Measurements from ENCODE around the gene OR6A2.

Gene OR6A2

DNA sequence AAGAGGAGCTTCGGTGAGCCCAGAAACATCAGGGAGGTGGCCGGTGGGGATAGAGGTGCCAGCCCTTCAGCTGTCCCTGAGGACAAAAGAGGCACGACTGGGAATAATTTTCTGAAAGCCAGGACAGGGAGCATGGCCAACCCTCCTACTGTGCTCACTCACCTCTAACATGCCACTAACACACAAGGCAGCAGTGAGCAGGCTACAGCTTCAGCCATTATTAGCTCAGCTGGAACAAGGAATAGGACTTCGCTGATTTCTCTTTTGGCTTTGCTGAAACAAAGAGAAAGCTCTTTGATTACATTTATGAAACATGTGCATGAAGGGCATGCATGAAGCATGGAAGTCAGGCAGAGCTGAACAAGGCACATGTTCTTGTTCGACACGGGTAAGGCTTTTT, 33.9 kb upstream of the OR6A2 start:
- no peaks in the 10 kb centered on the region for H3K27me3 ChIP-seq (replicated peaks; ENCODE audit: control insufficient read depth, insufficient read depth, low read length)
- no peak for DNase-seq (ENCODE audit: extremely low read depth, insufficient read length)
- H3K4me3 ChIP-seq (replicated peaks; ENCODE audit: low read depth, low read length), result no peak overlapping the region
- H3K36me3 ChIP-seq (ENCODE audit: control insufficient read depth, insufficient read depth, low read length), result no peaks in the 10 kb centered on the region
- TF ChIP-seq, protein P1, sequence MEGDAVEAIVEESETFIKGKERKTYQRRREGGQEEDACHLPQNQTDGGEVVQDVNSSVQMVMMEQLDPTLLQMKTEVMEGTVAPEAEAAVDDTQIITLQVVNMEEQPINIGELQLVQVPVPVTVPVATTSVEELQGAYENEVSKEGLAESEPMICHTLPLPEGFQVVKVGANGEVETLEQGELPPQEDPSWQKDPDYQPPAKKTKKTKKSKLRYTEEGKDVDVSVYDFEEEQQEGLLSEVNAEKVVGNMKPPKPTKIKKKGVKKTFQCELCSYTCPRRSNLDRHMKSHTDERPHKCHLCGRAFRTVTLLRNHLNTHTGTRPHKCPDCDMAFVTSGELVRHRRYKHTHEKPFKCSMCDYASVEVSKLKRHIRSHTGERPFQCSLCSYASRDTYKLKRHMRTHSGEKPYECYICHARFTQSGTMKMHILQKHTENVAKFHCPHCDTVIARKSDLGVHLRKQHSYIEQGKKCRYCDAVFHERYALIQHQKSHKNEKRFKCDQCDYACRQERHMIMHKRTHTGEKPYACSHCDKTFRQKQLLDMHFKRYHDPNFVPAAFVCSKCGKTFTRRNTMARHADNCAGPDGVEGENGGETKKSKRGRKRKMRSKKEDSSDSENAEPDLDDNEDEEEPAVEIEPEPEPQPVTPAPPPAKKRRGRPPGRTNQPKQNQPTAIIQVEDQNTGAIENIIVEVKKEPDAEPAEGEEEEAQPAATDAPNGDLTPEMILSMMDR (IDR thresholded peaks at IDR 0.05; ENCODE audit: insufficient read depth, low read length, poor library complexity, severe bottlenecking), result no peak

DNA sequence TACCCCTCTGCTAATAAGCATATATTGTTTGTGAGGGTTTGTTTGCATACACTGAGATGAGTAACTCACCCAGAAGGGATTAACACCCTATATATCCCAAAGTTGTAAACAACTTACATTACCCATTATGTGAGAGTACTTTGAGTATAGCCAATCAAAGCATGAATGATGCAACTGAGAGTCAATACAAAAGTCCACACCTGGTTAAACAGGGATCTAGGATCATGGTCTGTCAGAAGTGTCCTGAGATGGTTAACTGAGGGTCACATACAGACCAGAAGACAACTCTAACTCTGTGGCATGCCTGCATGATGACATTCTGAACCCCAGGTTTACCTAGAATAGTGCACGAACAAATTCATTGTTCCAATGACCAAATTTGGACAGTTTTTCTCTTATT, 28.6 kb upstream of the OR6A2 start:
- Histone ChIP-seq H3K36me3 (ENCODE audit: control insufficient read depth, insufficient read depth, low read length) (no peaks in the 10 kb centered on the region), H3K4me3 (replicated peaks; ENCODE audit: low read depth, low read length) (no peak overlapping the region), H3K27me3 (replicated peaks; ENCODE audit: control insufficient read depth, insufficient read depth, low read length) (no peaks in the 10 kb centered on the region)
- TF ChIP-seq, protein P1 (IDR thresholded peaks at IDR 0.05; ENCODE audit: insufficient read depth, low read length, poor library complexity, severe bottlenecking), result no peak
- DNase-seq (ENCODE audit: extremely low read depth, insufficient read length), result no peak

DNA sequence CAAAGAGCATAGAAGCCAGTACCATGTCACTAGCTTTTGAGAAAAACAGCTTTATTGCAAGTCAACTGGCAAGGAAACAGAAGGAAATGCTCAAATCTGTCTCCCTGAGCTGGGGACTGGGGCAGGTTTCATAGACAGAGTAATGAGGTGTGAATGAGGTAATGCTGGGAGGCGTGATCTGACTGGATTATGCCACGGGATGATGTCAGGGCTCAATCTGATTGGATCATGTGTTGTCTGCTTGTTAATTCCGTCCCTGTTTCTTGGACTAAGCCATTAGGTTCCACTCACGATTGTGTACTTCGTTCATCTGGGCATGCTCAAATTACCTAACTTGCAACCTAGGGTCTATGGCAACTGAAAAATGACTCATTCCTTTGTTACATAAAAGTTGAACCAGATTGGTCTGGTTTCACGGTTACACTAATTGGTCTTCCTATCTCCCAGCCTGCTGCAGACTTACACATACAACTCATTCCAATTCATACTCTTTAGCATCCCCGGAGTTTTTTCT, 25.8 kb upstream of the OR6A2 start:
- TF ChIP-seq, protein P1 (IDR thresholded peaks at IDR 0.05; ENCODE audit: insufficient read depth, low read length, poor library complexity, severe bottlenecking), result no peak
- H3K4me3 ChIP-seq (replicated peaks; ENCODE audit: low read depth, low read length), result no peak overlapping the region
- no peak for DNase-seq (ENCODE audit: extremely low read depth, insufficient read length)

DNA sequence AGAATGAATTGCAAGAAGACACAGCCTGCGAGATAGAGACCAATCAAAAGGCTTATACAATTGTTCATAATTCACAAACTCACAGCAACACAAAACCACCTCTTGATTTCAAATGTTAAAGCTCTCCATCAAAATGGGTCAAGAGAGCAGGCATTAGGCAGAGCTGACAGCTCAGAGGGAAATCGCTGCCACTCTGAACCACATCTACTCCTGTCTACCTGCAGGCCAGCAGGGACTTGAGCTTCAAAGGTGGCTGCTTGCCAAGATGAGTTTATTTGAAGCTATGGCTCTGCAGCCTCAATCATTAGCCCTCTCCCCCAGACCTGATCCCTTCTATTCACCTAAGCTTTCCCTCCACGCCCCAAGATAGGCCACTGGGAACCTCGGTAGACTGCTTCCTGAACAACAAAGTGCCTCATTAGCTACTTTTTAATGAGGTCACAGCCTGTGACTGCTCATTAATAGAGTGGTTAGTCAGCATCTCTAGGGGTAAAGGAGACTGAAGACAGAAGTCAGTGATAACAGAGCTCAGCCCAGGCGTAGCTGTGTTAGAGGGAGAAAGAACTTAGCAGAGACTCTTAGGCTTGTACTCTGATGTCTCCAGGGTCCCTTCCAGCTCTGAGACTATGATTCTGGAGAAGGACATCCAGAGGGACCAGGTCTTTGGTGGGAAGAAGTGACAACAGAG, 24.8 kb upstream of the OR6A2 start:
- H3K4me3 ChIP-seq (replicated peaks; ENCODE audit: low read depth, low read length), result no peak overlapping the region
- TF ChIP-seq, protein P1 (IDR thresholded peaks at IDR 0.05; ENCODE audit: insufficient read depth, low read length, poor library complexity, severe bottlenecking), result no peak
- no peak for DNase-seq (ENCODE audit: extremely low read depth, insufficient read length)
- no peaks in the 10 kb centered on the region for H3K27me3 ChIP-seq (replicated peaks; ENCODE audit: control insufficient read depth, insufficient read depth, low read length)
- no peaks in the 10 kb centered on the region for H3K36me3 ChIP-seq (ENCODE audit: control insufficient read depth, insufficient read depth, low read length)

More for the DNA sequence above, 25.8 kb upstream of the OR6A2 start:
- no peaks in the 10 kb centered on the region for H3K27me3 ChIP-seq (replicated peaks; ENCODE audit: control insufficient read depth, insufficient read depth, low read length)
- no peaks in the 10 kb centered on the region for H3K36me3 ChIP-seq (ENCODE audit: control insufficient read depth, insufficient read depth, low read length)

DNA sequence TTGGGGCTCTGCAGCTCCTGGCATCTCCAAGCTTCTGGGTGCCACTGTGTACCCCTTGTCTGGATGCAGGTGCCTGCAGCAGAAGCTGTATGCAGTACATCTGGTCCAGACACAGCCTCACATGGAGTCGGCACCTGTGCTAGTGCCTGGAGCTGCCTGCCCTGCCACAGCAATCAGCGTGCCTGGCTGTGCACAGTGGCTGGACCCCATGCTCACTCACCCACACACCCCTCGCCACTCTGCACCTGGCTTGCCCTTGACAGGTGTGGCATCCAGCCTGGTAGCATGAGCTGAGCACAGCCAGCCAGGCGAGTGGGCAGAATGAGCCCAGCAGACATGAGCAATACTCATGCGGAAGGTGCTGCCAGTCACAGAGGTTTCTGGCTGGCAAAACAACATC, 19.5 kb upstream of the OR6A2 start:
- Histone ChIP-seq H3K36me3 (ENCODE audit: control insufficient read depth, insufficient read depth, low read length) (no peaks in the 10 kb centered on the region), H3K4me3 (replicated peaks; ENCODE audit: low read depth, low read length) (no peak overlapping the region), H3K27me3 (replicated peaks; ENCODE audit: control insufficient read depth, insufficient read depth, low read length) (no peaks in the 10 kb centered on the region)
- no peak for DNase-seq (ENCODE audit: extremely low read depth, insufficient read length)
- TF ChIP-seq, protein P1 (IDR thresholded peaks at IDR 0.05; ENCODE audit: insufficient read depth, low read length, poor library complexity, severe bottlenecking), result no peak
